ENCODE results near the gene MDH1. TPM values are rescaled to one million over a fixed set of nuclear protein-coding genes. Genes with fewer than 3 reads are reported as not detected.
"Not testable (repeated sequence)": the region's sequence is repeated elsewhere in the genome, so short reads cannot be mapped to it uniquely, and the experiment has no call there.

The MDH1 gene
- total and polyA plus RNA-seq, 12 donors: 1,017 to 1,698 (median 1,564) TPM

DNA sequence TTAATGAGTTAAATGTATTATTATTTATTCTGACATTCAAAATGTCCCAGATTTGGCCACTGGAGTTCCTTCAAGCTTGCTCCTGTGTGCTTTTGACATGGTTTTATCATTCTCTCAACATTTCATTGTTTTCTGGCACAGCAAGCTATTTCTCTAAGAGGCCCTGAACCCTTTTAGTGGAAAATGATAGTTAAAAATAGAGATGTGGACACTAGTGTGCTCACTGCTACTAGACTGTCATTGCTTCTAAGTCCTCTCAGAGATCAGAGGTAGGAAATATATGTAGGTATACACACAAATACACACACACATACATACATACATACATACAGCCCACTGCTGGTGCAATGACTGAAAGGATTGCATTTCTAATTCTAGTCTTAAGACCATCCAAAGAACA lies 26.0 kb upstream of the MDH1 start:
- H3K4me3 ChIP-seq: no peak overlapping the region
- peaks cover 0 to 60% (median 0%) of the 10 kb centered on the region in 11 donors for H3K9me3 ChIP-seq
- H3K36me3 ChIP-seq: peaks cover 0 to 20% (median 0%) of the 10 kb centered on the region in 9 donors
- TF ChIP-seq, protein P1, sequence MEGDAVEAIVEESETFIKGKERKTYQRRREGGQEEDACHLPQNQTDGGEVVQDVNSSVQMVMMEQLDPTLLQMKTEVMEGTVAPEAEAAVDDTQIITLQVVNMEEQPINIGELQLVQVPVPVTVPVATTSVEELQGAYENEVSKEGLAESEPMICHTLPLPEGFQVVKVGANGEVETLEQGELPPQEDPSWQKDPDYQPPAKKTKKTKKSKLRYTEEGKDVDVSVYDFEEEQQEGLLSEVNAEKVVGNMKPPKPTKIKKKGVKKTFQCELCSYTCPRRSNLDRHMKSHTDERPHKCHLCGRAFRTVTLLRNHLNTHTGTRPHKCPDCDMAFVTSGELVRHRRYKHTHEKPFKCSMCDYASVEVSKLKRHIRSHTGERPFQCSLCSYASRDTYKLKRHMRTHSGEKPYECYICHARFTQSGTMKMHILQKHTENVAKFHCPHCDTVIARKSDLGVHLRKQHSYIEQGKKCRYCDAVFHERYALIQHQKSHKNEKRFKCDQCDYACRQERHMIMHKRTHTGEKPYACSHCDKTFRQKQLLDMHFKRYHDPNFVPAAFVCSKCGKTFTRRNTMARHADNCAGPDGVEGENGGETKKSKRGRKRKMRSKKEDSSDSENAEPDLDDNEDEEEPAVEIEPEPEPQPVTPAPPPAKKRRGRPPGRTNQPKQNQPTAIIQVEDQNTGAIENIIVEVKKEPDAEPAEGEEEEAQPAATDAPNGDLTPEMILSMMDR (IDR thresholded peaks at IDR 0.05): no peak
- peaks cover 0 to 9% (median 0%) of the 10 kb centered on the region in 9 donors for H3K4me1 ChIP-seq
- DNase-seq: no peak
- intact Hi-C loops (cut with DNase I): no loop called here
- H3K27me3 ChIP-seq: no peaks in the 10 kb centered on the region
- peak overlapping the region in 4 of 10 donors; percentile 8 to 44 (median 32) for H3K27ac ChIP-seq
- peak in 6 of 8 donors; percentile 44 to 81 (median 59) for ATAC-seq

DNA sequence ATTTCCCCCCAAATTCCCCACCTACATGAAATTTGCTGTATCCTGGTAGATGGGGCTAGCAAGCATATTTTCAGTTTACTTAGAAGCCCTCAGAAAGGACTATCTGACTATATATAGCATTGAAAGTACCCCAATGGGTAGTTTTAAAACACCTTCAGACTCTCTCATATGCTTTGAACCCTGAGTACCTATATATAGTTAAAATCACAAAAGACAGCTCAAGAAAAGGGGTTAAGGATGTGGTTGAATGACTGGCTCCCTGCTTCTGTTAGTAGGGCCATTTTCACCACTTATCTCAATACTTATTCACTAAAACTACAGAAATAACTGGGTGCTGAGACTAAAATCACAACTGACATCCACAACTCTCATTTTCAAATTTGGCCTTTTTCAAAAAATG lies 19.0 kb upstream of the MDH1 start:
- Histone ChIP-seq H3K4me3 (no peak overlapping the region), H3K27ac (no peak overlapping the region), H3K4me1 (peaks cover 0 to 17% (median 3%) of the 10 kb centered on the region in 9 donors), H3K27me3 (no peaks in the 10 kb centered on the region), H3K36me3 (no peaks in the 10 kb centered on the region), H3K9me3 (peaks cover 0 to 34% (median 0%) of the 10 kb centered on the region in 11 donors)
- intact Hi-C loops (cut with DNase I): no loop called here
- ATAC-seq (no peak), DNase-seq (no peak)
- TF ChIP-seq, protein P1 (IDR thresholded peaks at IDR 0.05): no peak

DNA sequence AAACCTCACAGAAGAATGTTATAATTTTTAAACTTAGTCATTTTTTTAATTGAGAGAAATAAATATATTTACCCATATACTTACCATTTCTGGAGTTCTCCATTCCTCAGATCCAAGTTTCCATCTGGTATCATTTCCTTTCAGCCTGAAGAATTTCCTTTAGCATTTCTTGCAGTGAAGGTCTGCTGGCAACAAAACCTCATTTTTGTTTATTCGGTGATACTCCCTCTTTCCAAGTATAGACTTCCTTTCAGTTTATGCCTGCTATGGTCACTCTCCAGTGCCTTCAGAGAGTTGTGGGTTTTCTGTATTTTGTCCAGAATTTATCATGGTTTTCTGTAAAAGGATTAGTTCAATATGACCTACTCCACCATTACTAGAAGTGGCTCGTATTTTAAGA lies 17.5 kb upstream of the MDH1 start:
- WGBS, 2 donors: 53 to 58% methylated on average over 2 of the region's 2 CpGs
- Histone ChIP-seq H3K4me1 (peaks cover 0 to 22% (median 4%) of the 10 kb centered on the region in 9 donors), H3K36me3 (no peaks in the 10 kb centered on the region), H3K9me3 (peaks cover 0 to 33% (median 0%) of the 10 kb centered on the region in 11 donors), H3K27me3 (no peaks in the 10 kb centered on the region), H3K27ac (no peak overlapping the region), H3K4me3 (no peak overlapping the region)
- TF ChIP-seq, protein P1 (IDR thresholded peaks at IDR 0.05): no peak
- DNase-seq (no peak), ATAC-seq (no peak)
- intact Hi-C loops (cut with DNase I): no loop called here

DNA sequence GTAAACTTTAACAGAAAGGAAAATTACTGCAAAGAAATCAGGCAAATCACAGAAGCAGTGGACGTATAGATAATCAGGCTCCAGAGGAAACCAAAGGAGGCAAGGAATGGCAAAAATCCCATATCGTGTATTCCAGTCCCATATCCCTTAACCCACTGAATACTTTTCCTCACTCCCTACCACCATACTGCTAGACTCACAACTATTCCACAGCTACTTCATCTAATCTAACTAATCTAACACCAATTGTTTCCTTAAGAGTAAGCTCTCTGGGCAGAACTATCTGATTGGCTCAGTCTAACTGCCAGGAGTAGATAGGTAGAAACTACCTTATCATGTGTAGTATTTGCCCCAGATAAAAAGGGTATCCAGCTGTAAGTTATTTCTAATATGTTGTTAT lies 16.8 kb upstream of the MDH1 start:
- H3K36me3 ChIP-seq: no peaks in the 10 kb centered on the region
- H3K4me3 ChIP-seq: no peak overlapping the region
- DNase-seq: no peak
- no peaks in the 10 kb centered on the region for H3K27me3 ChIP-seq
- no peak overlapping the region for H3K27ac ChIP-seq
- peaks cover 0 to 26% (median 0%) of the 10 kb centered on the region in 11 donors for H3K9me3 ChIP-seq
- peaks cover 0 to 24% (median 7%) of the 10 kb centered on the region in 9 donors for H3K4me1 ChIP-seq
- 58 to 64% methylated on average over 2 of the region's 2 CpGs for WGBS, 2 donors
- intact Hi-C loops (cut with DNase I): no loop called here
- TF ChIP-seq, protein P1 (IDR thresholded peaks at IDR 0.05): no peak
- ATAC-seq: no peak

DNA sequence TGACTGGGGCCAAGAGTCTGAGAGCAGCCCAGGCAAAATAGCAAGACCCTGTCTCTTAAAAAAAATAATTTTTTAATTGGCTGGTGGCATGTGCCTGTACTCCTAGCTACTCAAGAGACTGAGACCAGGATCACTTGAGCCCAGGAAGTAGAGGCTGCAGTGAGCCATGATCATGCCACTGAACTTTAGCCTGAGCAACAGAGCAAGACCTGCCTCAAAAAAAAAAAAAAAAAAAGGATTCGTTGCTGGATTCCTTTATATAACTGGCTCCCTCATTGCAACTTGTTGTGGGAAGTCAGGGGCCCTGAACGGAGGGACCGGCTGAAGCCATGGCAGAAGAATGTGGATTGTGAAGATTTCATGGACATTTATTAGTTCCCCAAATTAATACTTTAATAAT lies 15.7 kb upstream of the MDH1 start:
- H3K36me3 ChIP-seq; H3K27me3 ChIP-seq; ATAC-seq; intact Hi-C loops (cut with DNase I); H3K27ac ChIP-seq; DNase-seq; H3K4me3 ChIP-seq: not testable (repeated sequence)
- 88 to 94% methylated on average over 3 of the region's 3 CpGs for WGBS, 2 donors
- H3K9me3 ChIP-seq: peaks cover 0 to 20% (median 0%) of the 10 kb centered on the region in 11 donors
- H3K4me1 ChIP-seq: peaks cover 0 to 28% (median 9%) of the 10 kb centered on the region in 9 donors

DNA sequence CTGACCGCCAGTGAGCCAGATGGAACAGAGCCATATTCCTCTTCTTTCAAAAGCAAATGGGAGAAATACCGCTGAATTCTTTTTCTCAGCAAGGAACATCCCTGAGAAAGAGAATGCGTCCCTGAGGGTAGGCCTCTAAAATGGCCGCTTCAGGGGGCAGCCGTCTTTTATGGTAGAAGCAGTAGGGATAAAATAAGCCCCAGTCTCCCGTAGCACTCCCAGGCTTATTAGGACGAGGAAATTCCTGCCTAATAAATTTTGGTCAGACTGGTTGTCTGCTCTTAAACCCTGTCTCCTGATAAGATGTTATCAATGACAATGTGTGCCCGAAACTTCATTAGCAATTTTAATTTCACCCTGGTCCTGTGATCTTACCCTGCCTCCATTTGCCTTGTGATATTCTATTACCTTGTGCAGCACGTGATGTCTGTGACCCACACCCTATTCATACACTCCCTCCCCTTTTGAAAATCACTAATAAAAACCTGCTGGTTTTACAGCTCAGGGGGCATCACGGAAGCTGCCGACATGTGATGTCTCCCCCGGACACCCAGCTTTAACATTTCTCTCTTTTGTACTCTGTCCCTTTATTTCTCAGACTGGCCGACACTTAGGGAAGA lies 14.9 kb upstream of the MDH1 start:
- WGBS, 2 donors: 92 to 97% methylated on average over 13 of the region's 13 CpGs
- H3K27me3 ChIP-seq; ATAC-seq; DNase-seq; H3K4me3 ChIP-seq; H3K27ac ChIP-seq; H3K36me3 ChIP-seq; intact Hi-C loops (cut with DNase I): not testable (repeated sequence)
- H3K9me3 ChIP-seq: peaks cover 0 to 12% (median 0%) of the 10 kb centered on the region in 11 donors
- peaks cover 0 to 28% (median 9%) of the 10 kb centered on the region in 9 donors for H3K4me1 ChIP-seq

All from heart right ventricle (tissue), 16 donors.